Activated CD4-positive, alpha-beta T cell treated with anti-CD3 and anti-CD28 coated beads, Interleukin-2, amount 10 ng/mL, durations not matched to agents 7 days and 5 days (primary cell): ENCODE measurements around the gene MIOS. TPM values are rescaled to one million over a fixed set of nuclear protein-coding genes. Genes with fewer than 3 reads are reported as not detected.

Experiments used
- CTCF ChIA-PET: fragments of 350-600 bp; sonication (Branson Sonifier 250); formaldehyde crosslinking; loops from one replicate; lab custom pipeline; 2021; ENCODE audit warnings: antibody characterized with exemption; lab: Charles Lee
- POLR2A ChIA-PET: fragments of 350-600 bp; sonication (Branson Sonifier 250); formaldehyde crosslinking; loops from one replicate; lab custom pipeline; 2021; ENCODE audit warnings: antibody characterized with exemption; lab: Charles Lee
- DNase-seq: peaks from one replicate; pipeline ENCODE4 v3.0.0-alpha.2; 2020
- H3K27ac Mint-ChIP-seq: one replicate; pipeline ENCODE4 v1.8.0; 2021; ENCODE audit warnings: mild to moderate bottlenecking, moderate library complexity, mixed read lengths
- H3K27me3 Mint-ChIP-seq: one replicate; pipeline ENCODE4 v1.8.0; 2021; ENCODE audit warnings: mixed read lengths
- H3K36me3 Mint-ChIP-seq: one replicate; pipeline ENCODE4 v1.8.0; 2021; ENCODE audit warnings: low read depth, mixed read lengths
- H3K4me1 Mint-ChIP-seq: one replicate; pipeline ENCODE4 v1.8.0; 2021; ENCODE audit warnings: mixed read lengths
- H3K4me3 Mint-ChIP-seq: one replicate; pipeline ENCODE4 v1.8.0; 2021; ENCODE audit warnings: mild to moderate bottlenecking, moderate library complexity, mixed read lengths
- H3K9me3 Mint-ChIP-seq: one replicate; pipeline ENCODE4 v1.8.0; 2021; ENCODE audit warnings: mixed read lengths
- total RNA-seq, 2 experiments: library from RNA; stranded (reverse); gene quantifications; one replicate each; pipeline ENCODE4 v1.2.3, GENCODE V29; 2021

MIOS gene
- total RNA-seq, 2 experiments from 2014 or later: 24.8 to 25.4 TPM

DNA sequence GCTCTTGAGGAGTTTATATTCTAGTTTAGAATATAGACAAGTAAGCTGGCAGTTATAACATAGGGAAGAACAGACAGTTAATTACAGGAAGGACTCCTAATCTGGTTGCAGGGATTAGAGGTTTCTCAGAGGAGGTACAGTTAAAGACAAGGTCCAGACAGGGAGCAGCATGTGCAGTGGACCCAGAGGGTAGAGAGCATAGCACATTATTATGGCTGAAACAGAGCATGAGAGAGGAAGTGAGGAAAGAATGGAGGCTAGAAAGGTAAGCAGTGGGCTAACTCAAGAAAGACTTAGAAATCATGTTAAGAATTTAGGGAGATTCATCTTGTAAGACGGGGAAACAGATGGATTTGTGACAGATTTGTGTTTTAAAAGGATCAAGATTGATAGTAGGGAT is 9.7 kb downstream of the MIOS start:
- Mint-ChIP-seq H3K27me3 (no peaks in the 10 kb centered on the region), H3K36me3 (peaks cover 33% of the 10 kb centered on the region), H3K4me3 (no peak overlapping the region), H3K9me3 (no peaks in the 10 kb centered on the region), H3K4me1 (peaks cover 9% of the 10 kb centered on the region), H3K27ac (no peak overlapping the region)
- CTCF ChIA-PET: interaction anchor here (1.0 kb wide), 1 partner anchor 342 kb away, joined by 3 read pairs; no protein-coding TSS in a partner anchor
- DNase-seq: no peak
- POLR2A ChIA-PET: no interaction called here

DNA sequence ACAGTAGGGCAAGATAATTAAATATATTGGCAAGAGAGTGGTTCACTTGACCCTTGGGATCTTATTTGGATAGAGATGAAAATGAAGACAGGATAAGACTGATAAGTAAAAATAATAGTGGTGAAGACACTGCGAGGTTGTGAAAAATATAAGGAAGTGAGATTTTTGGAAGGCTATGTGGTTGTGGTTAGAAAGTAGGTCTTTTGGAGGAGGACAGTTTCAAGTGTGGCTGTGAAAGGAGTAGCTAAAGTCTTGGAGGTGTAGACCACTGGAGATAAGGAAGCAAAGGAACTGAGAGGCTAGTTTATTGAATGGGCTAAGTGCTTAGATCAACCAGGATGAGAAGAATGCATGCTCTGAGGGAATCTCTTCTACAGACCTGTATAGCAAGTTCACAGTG is 11.2 kb downstream of the MIOS start:
- no peak overlapping the region for H3K27ac Mint-ChIP-seq
- H3K27me3 Mint-ChIP-seq: no peaks in the 10 kb centered on the region
- POLR2A ChIA-PET: no interaction called here
- peaks cover 4% of the 10 kb centered on the region for H3K4me1 Mint-ChIP-seq
- no peak overlapping the region for H3K4me3 Mint-ChIP-seq
- CTCF ChIA-PET: interaction anchor here (0.6 kb wide), 2 partner anchors 46 to 204 kb away, joined by 3 read pairs; no protein-coding TSS in a partner anchor
- DNase-seq: no peak
- no peaks in the 10 kb centered on the region for H3K9me3 Mint-ChIP-seq
- H3K36me3 Mint-ChIP-seq: peaks cover 33% of the 10 kb centered on the region

DNA sequence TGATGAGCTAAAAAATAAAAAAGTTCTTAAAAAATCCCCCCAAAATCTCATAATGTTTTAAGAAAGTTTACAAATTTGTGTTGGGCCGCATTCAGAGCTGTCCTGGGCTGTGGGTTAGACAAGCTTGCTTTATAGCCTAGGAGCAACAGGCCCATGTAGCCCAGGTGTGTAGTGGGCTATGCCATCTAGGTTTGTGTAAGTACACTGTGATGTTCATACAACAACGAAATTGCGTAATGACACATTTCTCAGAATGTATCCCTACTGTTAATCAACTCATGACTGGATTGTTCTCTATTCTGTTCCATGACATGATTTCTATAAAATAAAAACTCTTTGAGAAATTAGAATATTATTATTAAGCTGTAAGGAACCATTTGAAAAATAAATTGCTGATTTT is 13.0 kb downstream of the MIOS start:
- Mint-ChIP-seq H3K36me3 (peaks cover 21% of the 10 kb centered on the region), H3K4me1 (no peaks in the 10 kb centered on the region), H3K9me3 (no peaks in the 10 kb centered on the region), H3K27me3 (no peaks in the 10 kb centered on the region), H3K4me3 (no peak overlapping the region), H3K27ac (no peak overlapping the region)
- DNase-seq: no peak
- CTCF ChIA-PET: interaction anchor here (0.9 to 1.1 kb wide), 2 partner anchors 9 to 10 kb away, joined by 3 read pairs; no protein-coding TSS in a partner anchor
- POLR2A ChIA-PET: no interaction called here

DNA sequence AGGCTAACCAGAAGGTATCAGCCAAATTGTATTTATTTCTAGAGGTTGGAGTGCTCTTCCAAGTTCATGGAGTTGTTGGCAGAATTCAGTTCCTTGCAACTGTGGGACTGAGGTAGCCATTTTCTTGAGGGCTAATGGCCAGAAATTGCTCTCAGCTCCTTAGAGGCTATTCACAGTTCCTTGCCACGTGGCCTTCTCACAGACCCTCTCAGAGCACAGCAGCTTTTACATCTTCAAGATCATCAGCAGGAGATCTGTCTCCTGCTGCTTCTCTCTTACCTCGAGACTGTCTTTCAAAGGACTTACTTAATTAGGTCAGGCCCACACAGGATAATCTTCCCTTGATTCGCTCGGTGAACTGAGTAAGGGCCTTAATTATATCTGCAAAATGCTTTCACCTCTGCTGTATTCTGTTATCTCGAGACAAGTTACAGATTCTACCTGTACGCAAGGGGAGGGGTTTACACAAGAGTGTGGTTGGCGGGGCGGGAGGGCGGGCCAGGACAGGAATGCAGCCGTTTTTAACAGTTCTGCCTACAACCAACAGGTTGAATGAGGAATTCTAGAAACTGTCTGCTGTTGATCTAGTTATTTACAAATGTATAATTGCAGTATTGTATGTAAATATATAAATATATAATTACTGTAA is 15.0 kb downstream of the MIOS start:
- Mint-ChIP-seq H3K9me3 (no peaks in the 10 kb centered on the region), H3K4me1 (no peaks in the 10 kb centered on the region), H3K27me3 (no peaks in the 10 kb centered on the region), H3K36me3 (peaks cover 16% of the 10 kb centered on the region), H3K27ac (no peak overlapping the region), H3K4me3 (no peak overlapping the region)
- ChIA-PET CTCF (no interaction called here), POLR2A (no interaction called here)
- DNase-seq: no peak

DNA sequence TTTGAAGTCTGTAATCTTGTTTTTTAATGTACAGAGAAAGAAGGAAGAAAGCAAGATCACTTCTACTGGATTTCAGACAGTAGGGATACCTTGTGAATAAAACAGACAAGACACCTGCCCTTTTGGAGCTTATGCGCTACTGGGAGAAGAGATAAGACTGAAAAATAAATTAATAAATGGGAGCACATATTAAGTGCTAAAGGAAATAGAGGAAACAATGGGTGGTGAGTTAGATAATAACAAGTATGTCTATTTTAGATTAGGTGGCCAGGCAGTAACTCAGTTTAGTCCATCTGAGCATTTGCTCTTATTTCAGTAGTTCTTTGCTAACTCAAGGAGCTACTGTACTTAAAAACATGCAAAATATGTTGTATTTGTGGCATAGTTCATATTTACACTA is 15.9 kb downstream of the MIOS start:
- CTCF ChIA-PET: interaction anchor here (0.9 kb wide), 1 partner anchor 544 kb away, joined by 3 read pairs; no protein-coding TSS in a partner anchor
- POLR2A ChIA-PET: no interaction called here
- Mint-ChIP-seq H3K4me3 (no peak overlapping the region), H3K36me3 (peaks cover 16% of the 10 kb centered on the region), H3K27me3 (no peaks in the 10 kb centered on the region), H3K4me1 (no peaks in the 10 kb centered on the region), H3K9me3 (no peaks in the 10 kb centered on the region), H3K27ac (no peak overlapping the region)
- no peak for DNase-seq

DNA sequence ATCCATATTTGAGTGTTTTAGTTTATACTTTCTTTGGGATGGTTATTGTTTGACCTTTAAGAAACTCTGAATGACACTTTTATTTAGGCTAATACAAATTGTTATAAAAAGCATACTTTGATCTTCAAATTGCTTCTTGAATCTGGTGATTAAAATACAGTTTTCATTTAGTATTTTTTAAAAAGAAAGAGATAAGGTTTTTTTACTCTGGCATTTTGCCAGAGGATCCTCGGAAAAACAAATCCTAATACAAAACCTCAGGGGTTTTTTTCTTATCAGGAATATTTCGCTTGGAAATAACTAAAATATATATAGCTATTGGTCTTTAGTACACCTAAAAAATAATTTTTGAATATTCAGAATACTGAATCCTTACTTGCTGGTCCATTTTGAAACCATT is 17.0 kb downstream of the MIOS start:
- H3K36me3 Mint-ChIP-seq: peaks cover 19% of the 10 kb centered on the region
- H3K4me3 Mint-ChIP-seq: no peak overlapping the region
- POLR2A ChIA-PET: no interaction called here
- H3K9me3 Mint-ChIP-seq: no peaks in the 10 kb centered on the region
- H3K4me1 Mint-ChIP-seq: no peaks in the 10 kb centered on the region
- no peak overlapping the region for H3K27ac Mint-ChIP-seq
- no peak for DNase-seq
- no peaks in the 10 kb centered on the region for H3K27me3 Mint-ChIP-seq
- CTCF ChIA-PET: no interaction called here

DNA sequence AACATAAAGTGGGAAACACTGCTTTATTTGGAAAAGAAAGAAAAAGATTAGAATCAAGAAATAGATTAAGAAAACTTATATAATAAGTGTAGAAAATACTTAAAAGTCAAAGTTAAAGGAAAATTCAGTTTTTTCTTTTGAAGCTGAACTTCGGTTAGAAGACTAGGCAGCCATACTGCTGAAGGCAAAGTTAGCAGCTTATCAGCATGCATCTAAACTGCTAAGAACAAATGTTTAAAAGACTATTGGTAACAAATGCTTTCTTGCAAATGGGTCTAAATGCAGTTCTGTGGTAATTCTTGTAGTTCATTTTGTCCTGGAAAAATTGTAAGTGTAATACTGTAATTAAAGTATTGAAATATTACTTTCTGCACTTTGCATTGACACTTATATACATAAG is 18.0 kb downstream of the MIOS start:
- no peaks in the 10 kb centered on the region for H3K27me3 Mint-ChIP-seq
- H3K36me3 Mint-ChIP-seq: peaks cover 14% of the 10 kb centered on the region
- H3K4me1 Mint-ChIP-seq: no peaks in the 10 kb centered on the region
- no peaks in the 10 kb centered on the region for H3K9me3 Mint-ChIP-seq
- H3K27ac Mint-ChIP-seq: no peak overlapping the region
- POLR2A ChIA-PET: no interaction called here
- no peak overlapping the region for H3K4me3 Mint-ChIP-seq
- DNase-seq: no peak
- CTCF ChIA-PET: no interaction called here

DNA sequence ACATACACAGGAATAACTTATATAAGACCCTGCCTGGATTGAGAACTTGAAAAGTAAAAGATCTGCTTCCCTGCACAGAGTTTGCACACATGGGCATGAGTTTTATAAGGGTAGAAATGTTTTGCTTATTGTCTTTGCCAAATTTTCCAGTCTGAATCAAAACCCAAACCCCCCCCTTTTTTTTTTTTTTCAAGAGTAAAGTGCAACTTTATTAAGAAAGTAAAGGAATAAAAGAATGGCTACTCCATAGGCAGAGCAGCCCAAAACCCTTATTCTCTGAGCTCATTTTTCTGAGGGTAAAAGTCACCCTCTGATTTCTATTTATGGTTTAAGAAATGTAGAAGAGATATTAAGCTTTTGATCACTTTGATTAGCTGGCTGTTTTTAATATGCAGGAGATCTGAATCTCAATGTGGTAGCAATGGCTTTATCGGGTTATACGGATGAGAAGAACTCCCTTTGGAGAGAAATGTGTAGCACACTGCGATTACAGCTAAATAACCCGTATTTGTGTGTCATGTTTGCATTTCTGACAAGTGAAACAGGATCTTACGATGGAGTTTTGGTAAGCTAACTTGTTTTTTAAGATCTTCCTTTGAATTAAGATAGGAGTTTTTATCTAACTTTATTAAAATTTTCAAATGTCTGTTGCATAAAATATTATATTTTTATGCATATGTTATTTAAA is 18.7 kb downstream of the MIOS start:
- ChIA-PET POLR2A (no interaction called here), CTCF (interaction anchor here (0.9 to 1.1 kb wide), 4 partner anchors 15 to 96 kb away, joined by 3 to 4 read pairs (median 4); no protein-coding TSS in a partner anchor)
- H3K27me3 Mint-ChIP-seq: no peaks in the 10 kb centered on the region

DNA sequence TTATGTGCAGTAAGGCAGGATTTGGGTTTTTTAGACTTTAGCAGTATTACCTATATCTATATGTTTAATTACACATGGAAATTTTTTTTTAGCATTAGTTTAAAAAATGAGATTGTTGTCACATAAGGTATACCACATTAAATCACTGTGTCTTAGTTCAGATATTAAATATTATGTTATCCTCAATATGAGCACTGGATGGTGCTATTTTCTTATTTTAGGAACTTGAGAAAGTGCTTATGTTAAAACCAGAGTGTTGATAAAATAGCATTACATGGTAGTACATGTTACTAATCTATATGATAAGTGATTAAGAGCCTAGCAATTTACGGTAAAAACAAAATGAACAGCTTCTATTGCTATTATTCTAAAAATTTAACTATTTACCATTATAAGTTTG is 28.8 kb downstream of the MIOS start:
- no peaks in the 10 kb centered on the region for H3K4me1 Mint-ChIP-seq
- H3K27ac Mint-ChIP-seq: no peak overlapping the region
- no peak for DNase-seq
- ChIA-PET POLR2A (interaction anchor here (0.6 kb wide), 1 partner anchor 60 kb away, joined by 3 read pairs; no protein-coding TSS in a partner anchor), CTCF (interaction anchor here (1.5 kb wide), 1 partner anchor 28 kb away, joined by 3 read pairs; no protein-coding TSS in a partner anchor)
- peaks cover 6% of the 10 kb centered on the region for H3K9me3 Mint-ChIP-seq
- H3K4me3 Mint-ChIP-seq: no peak overlapping the region
- no peaks in the 10 kb centered on the region for H3K27me3 Mint-ChIP-seq
- H3K36me3 Mint-ChIP-seq: peaks cover 29% of the 10 kb centered on the region

More for the DNA sequence above, 18.7 kb downstream of the MIOS start:
- H3K4me3 Mint-ChIP-seq: no peak overlapping the region
- peaks cover 17% of the 10 kb centered on the region for H3K36me3 Mint-ChIP-seq
- H3K4me1 Mint-ChIP-seq: peaks cover 3% of the 10 kb centered on the region
- H3K27ac Mint-ChIP-seq: no peak overlapping the region
- no peaks in the 10 kb centered on the region for H3K9me3 Mint-ChIP-seq
- DNase-seq: no peak

DNA sequence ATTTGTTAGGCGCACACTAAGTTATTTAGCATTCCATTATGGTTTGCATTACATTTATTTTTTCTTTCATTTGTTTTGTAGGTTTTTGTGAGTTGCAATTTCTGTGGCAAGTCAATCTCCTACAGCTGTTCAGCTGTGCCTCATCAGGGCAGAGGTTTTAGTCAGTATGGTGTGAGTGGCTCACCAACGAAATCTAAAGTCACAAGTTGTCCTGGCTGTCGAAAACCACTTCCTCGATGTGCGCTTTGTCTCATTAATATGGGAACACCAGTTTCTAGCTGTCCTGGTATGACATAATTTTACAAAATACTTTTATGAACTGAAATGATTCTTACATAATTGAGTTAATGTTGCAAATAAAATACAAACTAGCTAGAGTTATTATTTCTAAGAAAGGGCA is 29.5 kb downstream of the MIOS start:
- H3K9me3 Mint-ChIP-seq: peaks cover 10% of the 10 kb centered on the region
- no peaks in the 10 kb centered on the region for H3K27me3 Mint-ChIP-seq
- ChIA-PET POLR2A (interaction anchor here (0.6 kb wide), 1 partner anchor 59 kb away, joined by 3 read pairs; no protein-coding TSS in a partner anchor), CTCF (interaction anchor here (1.1 to 1.5 kb wide), 2 partner anchors 28 to 44 kb away, joined by 3 read pairs; partner anchors contain the start of gene UMAD1)
- no peak for DNase-seq
- no peaks in the 10 kb centered on the region for H3K4me1 Mint-ChIP-seq
- no peak overlapping the region for H3K27ac Mint-ChIP-seq
- no peak overlapping the region for H3K4me3 Mint-ChIP-seq
- H3K36me3 Mint-ChIP-seq: peaks cover 31% of the 10 kb centered on the region

DNA sequence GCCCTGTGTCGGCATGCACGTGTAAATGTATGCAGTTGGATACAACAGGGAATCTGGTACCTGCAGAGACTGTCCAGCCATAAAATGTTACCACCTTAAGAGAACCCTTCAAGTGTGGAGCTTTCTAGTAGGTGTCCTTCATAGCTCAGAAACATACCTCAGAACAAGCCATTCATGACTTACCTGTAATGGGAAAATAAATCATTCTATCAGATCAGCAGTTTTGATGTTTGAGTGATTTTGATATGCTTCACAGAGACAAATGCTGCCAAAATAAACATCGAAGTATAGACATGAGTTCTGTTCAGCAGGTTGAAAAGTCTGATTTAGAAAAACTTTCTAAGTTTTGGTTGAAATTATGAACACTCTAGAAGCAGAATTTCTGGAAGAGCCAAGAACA is 40.3 kb downstream of the MIOS start:
- POLR2A ChIA-PET: no interaction called here

DNA sequence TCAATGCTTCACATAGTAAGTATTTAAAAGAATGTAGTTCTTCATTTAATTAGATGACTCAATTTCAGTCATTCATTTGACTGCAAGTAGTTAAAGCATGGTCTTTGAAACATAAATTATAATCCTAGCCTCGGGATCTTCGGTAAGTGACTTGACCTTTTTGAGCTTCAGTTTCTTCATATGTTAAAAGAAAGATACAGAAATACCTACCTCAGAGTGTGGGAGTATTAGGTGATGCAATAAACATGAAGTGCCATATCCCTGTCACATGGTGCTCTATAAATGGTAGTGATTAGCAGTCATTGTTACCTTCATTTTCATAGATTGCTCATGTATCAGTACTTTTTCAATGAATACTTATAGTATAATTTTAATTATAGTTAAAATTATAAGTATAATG is 42.6 kb downstream of the MIOS start:
- no peaks in the 10 kb centered on the region for H3K27me3 Mint-ChIP-seq
- no peaks in the 10 kb centered on the region for H3K9me3 Mint-ChIP-seq
- CTCF ChIA-PET: no interaction called here
- H3K4me1 Mint-ChIP-seq: no peaks in the 10 kb centered on the region
- no peak for DNase-seq
- peaks cover 7% of the 10 kb centered on the region for H3K36me3 Mint-ChIP-seq
- POLR2A ChIA-PET: interaction anchor here (0.6 kb wide), 1 partner anchor 215 kb away, joined by 3 read pairs; no protein-coding TSS in a partner anchor
- no peak overlapping the region for H3K4me3 Mint-ChIP-seq
- H3K27ac Mint-ChIP-seq: no peak overlapping the region

More for the DNA sequence above, 40.3 kb downstream of the MIOS start:
- Mint-ChIP-seq H3K36me3 (peaks cover 7% of the 10 kb centered on the region), H3K27ac (no peak overlapping the region), H3K27me3 (no peaks in the 10 kb centered on the region), H3K4me3 (no peak overlapping the region), H3K9me3 (no peaks in the 10 kb centered on the region), H3K4me1 (no peaks in the 10 kb centered on the region)
- DNase-seq: no peak
- CTCF ChIA-PET: interaction anchor here (0.6 kb wide), 1 partner anchor 17 kb away, joined by 5 read pairs; no protein-coding TSS in a partner anchor

DNA sequence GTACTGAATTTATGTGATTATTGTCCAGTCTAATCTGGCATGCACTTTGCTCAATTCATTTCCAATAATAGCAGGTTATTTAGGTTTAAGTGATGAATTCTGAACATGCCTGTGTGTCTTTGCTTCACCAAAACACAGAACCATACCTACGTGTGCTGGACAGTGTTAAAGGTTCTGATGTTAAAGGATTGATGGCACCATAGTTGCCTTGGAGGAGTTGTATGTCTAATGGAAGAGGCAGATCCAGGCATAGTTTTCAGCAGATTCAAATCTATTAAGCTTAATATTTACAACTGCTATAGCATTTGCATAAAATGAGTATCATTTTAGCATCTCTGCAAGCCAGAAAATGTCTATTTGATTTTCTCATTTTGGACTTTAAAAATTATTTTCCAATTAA is 45.8 kb downstream of the MIOS start:
- no peak for DNase-seq
- Mint-ChIP-seq H3K27ac (no peak overlapping the region), H3K27me3 (no peaks in the 10 kb centered on the region), H3K9me3 (no peaks in the 10 kb centered on the region), H3K36me3 (peaks cover 4% of the 10 kb centered on the region), H3K4me3 (no peak overlapping the region), H3K4me1 (peaks cover 4% of the 10 kb centered on the region)
- CTCF ChIA-PET: no interaction called here
- POLR2A ChIA-PET: no interaction called here
